ENCODE data around the gene TJP2.

- TF ChIP-seq CTCF (IDR thresholded peaks at IDR 0.05) (no peak), EZH2 (IDR thresholded peaks at IDR 0.05) (no peak), EZH2phosphoT487 (IDR thresholded peaks at IDR 0.05) (no peak)
These were observed 583 bp upstream of the TJP2 start for GRCh38 chr9:69173497-69173890.

Measured in neural progenitor cell (in vitro differentiated cells).